Activated CD8-positive, alpha-beta T cell treated with anti-CD3 and anti-CD28 coated beads for 36 hours (primary cell): ENCODE data around the gene U2AF2. TPM values are rescaled to one million over a fixed set of nuclear protein-coding genes. Genes with fewer than 3 reads are reported as not detected.

Experiments
- ATAC-seq: fragments of 200-7000 bp; cut with Tn5 transposase; one replicate; pipeline ENCODE4 v1.10.0; 2021; ENCODE audit warnings: mild to moderate bottlenecking, moderate library complexity
- CTCF ChIA-PET: fragments of 350-600 bp; sonication (Branson Sonifier 250); formaldehyde crosslinking; loops from one replicate; lab custom pipeline; 2021; ENCODE audit warnings: antibody characterized with exemption; lab: Charles Lee
- POLR2A ChIA-PET: fragments of 350-600 bp; sonication (Branson Sonifier 250); formaldehyde crosslinking; loops from one replicate; lab custom pipeline; 2021; ENCODE audit warnings: antibody characterized with exemption; lab: Charles Lee
- DNase-seq: peaks from one replicate; pipeline ENCODE4 v3.0.0-alpha.2; 2020
- H3K27ac Mint-ChIP-seq: one replicate; pipeline ENCODE4 v1.8.0; 2021; ENCODE audit warnings: mild to moderate bottlenecking, mixed read lengths
- H3K27me3 Mint-ChIP-seq: one replicate; pipeline ENCODE4 v1.8.0; 2021; ENCODE audit warnings: mixed read lengths
- H3K36me3 Mint-ChIP-seq: one replicate; pipeline ENCODE4 v1.8.0; 2021; ENCODE audit warnings: low read depth, mixed read lengths
- H3K4me1 Mint-ChIP-seq: one replicate; pipeline ENCODE4 v1.8.0; 2021; ENCODE audit warnings: low read depth, mixed read lengths
- H3K4me3 Mint-ChIP-seq: one replicate; pipeline ENCODE4 v1.8.0; 2021; ENCODE audit warnings: mild to moderate bottlenecking, moderate library complexity, mixed read lengths
- H3K9me3 Mint-ChIP-seq: one replicate; pipeline ENCODE4 v1.8.0; 2021; ENCODE audit warnings: mixed read lengths
- CTCF ChIP-seq: fragments of 200-600 bp; IDR thresholded peaks from one replicate; pipeline ENCODE4 v1.8.0; 2022; ENCODE audit warnings: antibody characterized with exemption, mild to moderate bottlenecking
- intact Hi-C: fragments of 100-400 bp; cut with micrococcal nuclease; formaldehyde crosslinking; loops from one replicate; pipeline ENCODE4 v1.10.0; 2022
- total RNA-seq, 2 experiments: library from RNA; stranded (reverse); gene quantifications; one replicate each; pipeline ENCODE4 v1.2.3, GENCODE V29; 2021

Gene U2AF2
- total RNA-seq, 2 experiments from 2014 or later: 304 to 306 TPM

- Mint-ChIP-seq H3K27me3 (no peaks in the 10 kb centered on the region), H3K4me3 (no peak overlapping the region), H3K9me3 (no peaks in the 10 kb centered on the region), H3K4me1 (peaks cover 2% of the 10 kb centered on the region), H3K27ac (no peak overlapping the region), H3K36me3 (peaks cover 24% of the 10 kb centered on the region)
- ATAC-seq (no peak), DNase-seq (no peak)
- CTCF ChIA-PET: interaction anchor here (0.6 to 2.2 kb wide), 3 partner anchors 9 to 107 kb away, joined by 3 to 10 read pairs (median 5); no protein-coding TSS in a partner anchor
- TF ChIP-seq CTCF: no peak
- POLR2A ChIA-PET: interaction anchor here (0.8 kb wide), 1 partner anchor 1361 kb away, joined by 3 read pairs; no protein-coding TSS in a partner anchor
- intact Hi-C loops: no loop called here
Observed at GRCh38 chr19:55702131-55702627, 47.3 kb downstream of the U2AF2 start.

- intact Hi-C loops: no loop called here
- Mint-ChIP-seq H3K27me3 (no peaks in the 10 kb centered on the region), H3K4me3 (no peak overlapping the region), H3K4me1 (peaks cover 2% of the 10 kb centered on the region), H3K36me3 (peaks cover 20% of the 10 kb centered on the region), H3K27ac (no peak overlapping the region), H3K9me3 (no peaks in the 10 kb centered on the region)
- ATAC-seq: peak; percentile 85
- DNase-seq: peak; percentile 61
- POLR2A ChIA-PET: interaction anchor here (0.6 kb wide), 2 partner anchors 91 kb away, joined by 3 read pairs; no protein-coding TSS in a partner anchor
- TF ChIP-seq CTCF: peak; percentile 82
- CTCF ChIA-PET: interaction anchor here (0.7 to 2.2 kb wide), 6 partner anchors 15 to 106 kb away, joined by 3 to 10 read pairs (median 4); no protein-coding TSS in a partner anchor
Observed at GRCh38 chr19:55703790-55704215, 49.0 kb downstream of the U2AF2 start.

- CTCF ChIA-PET: interaction anchor here (0.7 to 1.4 kb wide), 3 partner anchors 29 to 50 kb away, joined by 3 to 4 read pairs (median 3); partner anchors contain the start of gene U2AF2
- POLR2A ChIA-PET: interaction anchor here (0.6 kb wide), 1 partner anchor 90 kb away, joined by 3 read pairs; no protein-coding TSS in a partner anchor
- no peak overlapping the region for H3K4me3 Mint-ChIP-seq
Observed at GRCh38 chr19:55704494-55705245, 49.8 kb downstream of the U2AF2 start.

GRCh38 chr19:55705972-55706371 lies 51.1 kb downstream of the U2AF2 start:
- ChIA-PET POLR2A (no interaction called here), CTCF (interaction anchor here (0.6 kb wide), 1 partner anchor 104 kb away, joined by 3 read pairs; no protein-coding TSS in a partner anchor)
- Mint-ChIP-seq H3K9me3 (no peaks in the 10 kb centered on the region), H3K27me3 (no peaks in the 10 kb centered on the region), H3K36me3 (peaks cover 14% of the 10 kb centered on the region), H3K4me1 (peaks cover 2% of the 10 kb centered on the region), H3K27ac (no peak overlapping the region), H3K4me3 (no peak overlapping the region)
- intact Hi-C loops: no loop called here
- TF ChIP-seq CTCF: no peak
- DNase-seq: no peak
- ATAC-seq: no peak

More at GRCh38 chr19:55704494-55705245, 49.8 kb downstream of the U2AF2 start:
- Mint-ChIP-seq H3K4me1 (peaks cover 2% of the 10 kb centered on the region), H3K27me3 (no peaks in the 10 kb centered on the region), H3K27ac (no peak overlapping the region), H3K9me3 (no peaks in the 10 kb centered on the region), H3K36me3 (peaks cover 18% of the 10 kb centered on the region)
- ATAC-seq (peak; percentile 34), DNase-seq (no peak)
- no peak for TF ChIP-seq CTCF
- intact Hi-C loops: no loop called here

- Mint-ChIP-seq H3K4me1 (peaks cover 2% of the 10 kb centered on the region), H3K9me3 (peaks cover 4% of the 10 kb centered on the region), H3K4me3 (no peak overlapping the region), H3K27me3 (peaks cover 8% of the 10 kb centered on the region), H3K27ac (no peak overlapping the region), H3K36me3 (no peaks in the 10 kb centered on the region)
- ATAC-seq (no peak), DNase-seq (no peak)
- ChIA-PET CTCF (no interaction called here), POLR2A (no interaction called here)
- no peak for TF ChIP-seq CTCF
- intact Hi-C loops: no loop called here
Observed at GRCh38 chr19:55711719-55712118, 56.9 kb downstream of the U2AF2 start.
